PC-3 (cell line): ENCODE measurements around the gene PCDHA6. TPM values are rescaled to one million over a fixed set of nuclear protein-coding genes. Genes with fewer than 3 reads are reported as not detected.

Source experiments
- ATAC-seq: fragments of 200-7000 bp; cut with Tn5 transposase; 2 replicates; pipeline ENCODE4 v1.9.1; 2020; ENCODE audit warnings: mild to moderate bottlenecking, moderate library complexity
- BruUV-seq: library from RNA; stranded (reverse); fragments of 400-500 nt; replicated peaks from 2 replicates; lab custom pipeline; 2021; lab: Mats Ljungman, UMichigan
- CTCF ChIA-PET: fragments of 300-600 bp; sonication (Branson Sonifier 250); formaldehyde crosslinking; loops from one replicate; lab custom pipeline; 2022; ENCODE audit warnings: antibody characterized with exemption; lab: Charles Lee
- POLR2A ChIA-PET: fragments of 300-600 bp; sonication (Branson Sonifier 250); formaldehyde crosslinking; loops from one replicate; lab custom pipeline; 2022; ENCODE audit warnings: antibody characterized with exemption; ENCODE audit not compliant: unreplicated experiment; lab: Charles Lee
- DNase-seq: peaks from one replicate; pipeline ENCODE4 v3.0.0-alpha.2; 2015
- H2AFZ ChIP-seq: fragments of 300-600 bp; sonication (generic); 2 replicates; pipeline ENCODE4 v1.6.0; 2016; ENCODE audit warnings: antibody characterized with exemption, low read length
- H3F3A ChIP-seq: fragments of 300-600 bp; sonication (generic); one replicate; pipeline ENCODE4 v1.6.0; 2017; ENCODE audit warnings: antibody characterized with exemption, low read length, control low read depth, mild to moderate bottlenecking; ENCODE audit not compliant: unreplicated experiment
- H3K27ac ChIP-seq: fragments of 300-600 bp; sonication (generic); 2 replicates; pipeline ENCODE4 v1.5.1; 2016; ENCODE audit warnings: mild to moderate bottlenecking, low read length
- H3K27me3 ChIP-seq: fragments of 300-600 bp; sonication (generic); 2 replicates; pipeline ENCODE4 v1.6.1; 2016; ENCODE audit warnings: low read length, mixed read lengths
- H3K36me3 ChIP-seq: fragments of 300-600 bp; sonication (generic); 2 replicates; pipeline ENCODE4 v1.6.1; 2016; ENCODE audit warnings: low read depth, mixed run types, low read length, mixed read lengths
- H3K4me1 ChIP-seq: fragments of 300-600 bp; sonication (generic); 2 replicates; pipeline ENCODE4 v1.5.1; 2016; ENCODE audit warnings: low read length; ENCODE audit not compliant: insufficient read depth
- H3K4me2 ChIP-seq: fragments of 300-600 bp; sonication (generic); 2 replicates; pipeline ENCODE4 v1.6.0; 2016; ENCODE audit warnings: low read length
- H3K4me3 ChIP-seq: fragments of 300-600 bp; sonication (generic); 2 replicates; pipeline ENCODE4 v1.5.1; 2016; ENCODE audit warnings: mild to moderate bottlenecking, low read length, mixed read lengths
- H3K79me2 ChIP-seq: fragments of 300-600 bp; sonication (generic); 2 replicates; pipeline ENCODE4 v1.6.1; 2017; ENCODE audit warnings: low read length, mixed read lengths
- H3K9ac ChIP-seq: fragments of 300-600 bp; sonication (generic); 2 replicates; pipeline ENCODE4 v1.6.0; 2016; ENCODE audit warnings: mild to moderate bottlenecking, low read length
- H3K9me2 ChIP-seq: fragments of 300-600 bp; sonication (generic); replicated peaks from 2 replicates; pipeline ENCODE4 v1.6.1; 2016; ENCODE audit warnings: mixed run types, low read length, mixed read lengths
- H3K9me3 ChIP-seq: fragments of 300-600 bp; sonication (generic); 2 replicates; pipeline ENCODE4 v1.6.1; 2016; ENCODE audit warnings: low read length, mixed read lengths
- H4K20me1 ChIP-seq: fragments of 300-600 bp; sonication (generic); 2 replicates; pipeline ENCODE4 v1.6.1; 2016; ENCODE audit warnings: low read length, mixed read lengths
- EZH2 ChIP-seq: fragments of 300-600 bp; sonication (generic); IDR thresholded peaks from one replicate; pipeline ENCODE4 v1.6.1; 2017; ENCODE audit warnings: antibody characterized with exemption, mild to moderate bottlenecking, low read length; ENCODE audit not compliant: unreplicated experiment
- EZH2phosphoT487 ChIP-seq: fragments of 300-600 bp; sonication (generic); IDR thresholded peaks from 2 replicates; pipeline ENCODE4 v1.6.1; 2018; ENCODE audit warnings: mild to moderate bottlenecking, antibody characterized with exemption, low read length, borderline replicate concordance
- intact Hi-C: fragments of 100-400 bp; cut with micrococcal nuclease; formaldehyde crosslinking; loops from 2 replicates; pipeline ENCODE4 v1.9.0; 2023
- total RNA-seq: library from RNA; depleted of rRNA; stranded (reverse); fragments of >200 nt; gene quantifications from 2 replicates; pipeline ENCODE4 v1.2.3, GENCODE V29; 2014; rRNA removed
- TF ChIP-seq, protein P1 (sequence below): fragments of 300-600 bp; sonication (generic); conservative IDR thresholded peaks from 2 replicates; pipeline ENCODE4 v1.5.1; 2017; ENCODE audit warnings: antibody characterized with exemption, low read depth, mild to moderate bottlenecking, low read length

Gene PCDHA6
- total RNA-seq, 1 experiment from 2014 or later: 0.22 TPM

DNA sequence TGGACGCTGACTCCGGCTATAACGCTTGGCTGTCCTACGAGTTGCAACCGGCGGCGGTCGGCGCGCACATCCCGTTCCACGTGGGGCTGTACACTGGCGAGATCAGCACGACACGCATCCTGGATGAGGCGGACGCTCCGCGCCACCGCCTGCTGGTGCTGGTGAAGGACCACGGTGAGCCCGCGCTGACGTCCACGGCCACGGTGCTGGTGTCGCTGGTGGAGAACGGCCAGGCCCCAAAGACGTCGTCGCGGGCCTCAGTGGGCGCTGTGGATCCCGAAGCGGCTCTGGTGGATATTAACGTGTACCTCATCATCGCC is 49.5 kb downstream of the PCDHA6 start:
- no peak overlapping the region for H3K4me3 ChIP-seq
- ChIA-PET CTCF (no interaction called here), POLR2A (no interaction called here)
- H3K9me2 ChIP-seq: no peaks in the 10 kb centered on the region
- intact Hi-C loops: no loop called here
- TF ChIP-seq EZH2phosphoT487 (no peak), EZH2 (no peak)
- TF ChIP-seq, protein P1, sequence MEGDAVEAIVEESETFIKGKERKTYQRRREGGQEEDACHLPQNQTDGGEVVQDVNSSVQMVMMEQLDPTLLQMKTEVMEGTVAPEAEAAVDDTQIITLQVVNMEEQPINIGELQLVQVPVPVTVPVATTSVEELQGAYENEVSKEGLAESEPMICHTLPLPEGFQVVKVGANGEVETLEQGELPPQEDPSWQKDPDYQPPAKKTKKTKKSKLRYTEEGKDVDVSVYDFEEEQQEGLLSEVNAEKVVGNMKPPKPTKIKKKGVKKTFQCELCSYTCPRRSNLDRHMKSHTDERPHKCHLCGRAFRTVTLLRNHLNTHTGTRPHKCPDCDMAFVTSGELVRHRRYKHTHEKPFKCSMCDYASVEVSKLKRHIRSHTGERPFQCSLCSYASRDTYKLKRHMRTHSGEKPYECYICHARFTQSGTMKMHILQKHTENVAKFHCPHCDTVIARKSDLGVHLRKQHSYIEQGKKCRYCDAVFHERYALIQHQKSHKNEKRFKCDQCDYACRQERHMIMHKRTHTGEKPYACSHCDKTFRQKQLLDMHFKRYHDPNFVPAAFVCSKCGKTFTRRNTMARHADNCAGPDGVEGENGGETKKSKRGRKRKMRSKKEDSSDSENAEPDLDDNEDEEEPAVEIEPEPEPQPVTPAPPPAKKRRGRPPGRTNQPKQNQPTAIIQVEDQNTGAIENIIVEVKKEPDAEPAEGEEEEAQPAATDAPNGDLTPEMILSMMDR: no peak
- ATAC-seq (no peak), DNase-seq (no peak)
- H3K79me2 ChIP-seq: peaks cover 9% of the 10 kb centered on the region; the same call in 1 of the 2 replicates
- BruUV-seq: no TSS peak
- H2AFZ ChIP-seq: no peak overlapping the region
- H3K9ac ChIP-seq: no peak overlapping the region
- H3K4me2 ChIP-seq: no peak overlapping the region
- no peaks in the 10 kb centered on the region for H4K20me1 ChIP-seq
- H3K9me3 ChIP-seq: no peaks in the 10 kb centered on the region
- H3F3A ChIP-seq: no peaks in the 10 kb centered on the region
- H3K27ac ChIP-seq: no peak overlapping the region
- peaks cover 23% of the 10 kb centered on the region for H3K4me1 ChIP-seq
- H3K36me3 ChIP-seq: no peaks in the 10 kb centered on the region
- no peaks in the 10 kb centered on the region for H3K27me3 ChIP-seq

Other genes with a start within 250 kb of the PCDHA6 start
- not detected in 2 replicates for gene CD14, start 194.8 kb upstream of the PCDHA6 start, total RNA-seq
- 12.7 and 16.5 TPM in 2 replicates for gene TMCO6, start 188.5 kb upstream of the PCDHA6 start, total RNA-seq
- gene NDUFA2, start 180.3 kb upstream of the PCDHA6 start, total RNA-seq: 84.5 and 108 TPM in 2 replicates
- 87.5 and 117 TPM in 2 replicates for gene IK, start 180.1 kb upstream of the PCDHA6 start, total RNA-seq
- 21.2 and 27.2 TPM in 2 replicates for gene WDR55, start 163.1 kb upstream of the PCDHA6 start, total RNA-seq
- 0.75 and 1.1 TPM in 2 replicates for gene DND1, start 154.4 kb upstream of the PCDHA6 start, total RNA-seq
- gene HARS1, start 136.6 kb upstream of the PCDHA6 start, total RNA-seq: 76.1 and 87.1 TPM in 2 replicates
- gene HARS2, start 136.5 kb upstream of the PCDHA6 start, total RNA-seq: 23.3 and 29.7 TPM in 2 replicates
- gene ZMAT2, start 127.5 kb upstream of the PCDHA6 start, total RNA-seq: 28.2 and 36.8 TPM in 2 replicates
- gene PCDHA1, start 41.8 kb upstream of the PCDHA6 start, total RNA-seq: not detected in 2 replicates
- gene PCDHA2, start 33.1 kb upstream of the PCDHA6 start, total RNA-seq: not detected in 2 replicates
- not detected in 2 replicates for gene PCDHA3, start 26.9 kb upstream of the PCDHA6 start, total RNA-seq
- gene PCDHA4, start 20.9 kb upstream of the PCDHA6 start, total RNA-seq: 1.5 and 1.6 TPM in 2 replicates
- gene PCDHA5, start 6.3 kb upstream of the PCDHA6 start, total RNA-seq: 1.3 and 1.5 TPM in 2 replicates
- gene PCDHA7, start 6.3 kb downstream of the PCDHA6 start, total RNA-seq: 0.26 and 0.52 TPM in 2 replicates
- 0.11 TPM in 1 of 2 replicates, not detected in the other for gene PCDHA8, start 13.2 kb downstream of the PCDHA6 start, total RNA-seq
- 0.22 and 0.35 TPM in 2 replicates for gene PCDHA9, start 20.4 kb downstream of the PCDHA6 start, total RNA-seq
- 0.04 and 0.23 TPM in 2 replicates for gene PCDHA10, start 27.9 kb downstream of the PCDHA6 start, total RNA-seq
- 0.33 TPM in 1 of 2 replicates, not detected in the other for gene PCDHA11, start 41.0 kb downstream of the PCDHA6 start, total RNA-seq
- 7.0 and 8.2 TPM in 2 replicates for gene PCDHA12, start 47.3 kb downstream of the PCDHA6 start, total RNA-seq
- gene PCDHA13, start 54.2 kb downstream of the PCDHA6 start, total RNA-seq: 3.2 and 6.2 TPM in 2 replicates
- 4.8 and 6.2 TPM in 2 replicates for gene PCDHAC1, start 98.3 kb downstream of the PCDHA6 start, total RNA-seq
- 4.2 and 8.2 TPM in 2 replicates for gene PCDHAC2, start 138.5 kb downstream of the PCDHA6 start, total RNA-seq
- gene PCDHB1, start 223.4 kb downstream of the PCDHA6 start, total RNA-seq: 0.06 and 0.07 TPM in 2 replicates